Inflammatory macrophage treated with lipopolysaccharide for 1 hour (primary cell): Measurements from ENCODE around the gene MYNN.

Experiments used
- DNase-seq, 2 donors: peaks; one replicate each; pipeline ENCODE4 v3.0.0-alpha.2; 2020 to 2022

MYNN gene

DNA sequence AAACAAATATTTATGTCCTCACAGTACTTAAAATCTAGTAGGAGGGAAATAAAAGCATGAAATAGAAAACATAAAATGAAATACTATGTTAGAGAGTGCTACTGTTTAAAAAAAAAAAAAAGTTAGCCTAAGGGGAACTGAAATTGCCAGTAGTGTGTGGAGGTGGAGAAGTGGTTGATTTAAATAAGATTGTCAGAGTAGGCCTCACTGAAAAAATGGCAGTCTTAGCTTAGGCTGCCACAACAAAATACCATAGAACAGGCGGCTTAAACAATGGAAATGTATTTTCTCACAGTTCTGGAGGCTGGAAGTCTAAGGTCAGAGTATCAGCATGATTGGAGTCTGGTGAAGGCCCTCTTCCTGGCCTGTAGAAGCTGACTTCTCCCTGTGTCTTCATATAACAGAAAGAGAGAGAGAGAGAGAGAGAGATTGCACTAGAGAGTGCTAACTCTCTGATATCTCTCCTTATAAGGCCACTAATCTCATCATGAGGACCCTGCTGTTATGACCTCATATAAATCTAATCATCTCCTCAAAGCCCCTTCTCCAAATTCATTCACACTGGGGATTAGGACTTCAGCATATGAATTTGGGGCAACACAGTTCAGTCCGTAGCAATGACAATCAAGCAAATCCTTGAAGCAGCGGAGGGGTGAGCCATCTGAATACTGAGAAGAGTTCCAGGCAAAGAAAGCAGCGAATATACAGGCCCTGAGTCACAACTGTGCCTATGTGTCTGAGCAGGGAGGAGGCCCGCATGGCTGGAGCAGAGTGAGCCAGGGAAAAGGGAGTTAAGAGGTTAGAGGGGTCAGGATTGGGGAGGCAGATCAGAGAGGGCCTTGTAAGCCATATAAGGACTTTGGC is 63.1 kb downstream of the MYNN start:
- DNase-seq = peak in 1 of 2 donors; percentile 9

- DNase-seq = no peak
Measured at GRCh38 chr3:169836942-169837275, 63.7 kb downstream of the MYNN start.

DNA sequence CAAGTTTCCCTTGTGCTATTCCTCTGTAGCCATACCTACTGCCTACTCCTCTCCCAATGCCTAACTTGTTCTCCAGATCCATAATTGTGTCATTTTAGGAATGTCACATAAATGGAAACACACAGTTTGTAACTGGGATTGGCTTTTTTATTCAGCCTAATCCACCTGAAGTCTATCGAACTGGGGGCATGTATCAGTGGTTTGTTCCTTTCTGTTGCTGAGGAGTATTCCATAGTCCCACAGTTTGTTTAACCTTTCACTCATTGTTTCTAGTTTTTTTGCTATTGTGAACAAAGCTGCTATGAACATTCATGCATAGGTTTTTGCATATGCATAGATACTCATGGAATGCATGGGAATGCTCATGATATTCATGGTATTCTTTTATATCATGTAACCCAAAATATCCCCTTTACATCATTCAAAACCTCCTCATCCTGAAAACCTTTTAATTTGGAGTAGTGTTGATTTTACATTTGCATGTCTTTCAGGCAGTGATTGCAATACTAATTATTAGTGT is 65.4 kb downstream of the MYNN start:
- no peak for DNase-seq
